OCI-M2 (cell line): ENCODE measurements around the gene SELE.
"Not testable (repeated sequence)": the region's sequence is repeated elsewhere in the genome, so short reads cannot be mapped to it uniquely, and the experiment has no call there.

Source experiments
- DNase-seq: peaks from one replicate; lab custom pipeline; 2025; ENCODE audit not compliant: unreplicated experiment; lab: John Stamatoyannopoulos, UW

Gene SELE

GRCh38 chr1:169683661-169684060 lies 50.2 kb downstream of the SELE start:
- no peak for DNase-seq

GRCh38 chr1:169683168-169683567 lies 50.7 kb downstream of the SELE start:
- not testable (repeated sequence) for DNase-seq

- no peak for DNase-seq
Measured at GRCh38 chr1:169682071-169682470, 51.8 kb downstream of the SELE start.

DNA sequence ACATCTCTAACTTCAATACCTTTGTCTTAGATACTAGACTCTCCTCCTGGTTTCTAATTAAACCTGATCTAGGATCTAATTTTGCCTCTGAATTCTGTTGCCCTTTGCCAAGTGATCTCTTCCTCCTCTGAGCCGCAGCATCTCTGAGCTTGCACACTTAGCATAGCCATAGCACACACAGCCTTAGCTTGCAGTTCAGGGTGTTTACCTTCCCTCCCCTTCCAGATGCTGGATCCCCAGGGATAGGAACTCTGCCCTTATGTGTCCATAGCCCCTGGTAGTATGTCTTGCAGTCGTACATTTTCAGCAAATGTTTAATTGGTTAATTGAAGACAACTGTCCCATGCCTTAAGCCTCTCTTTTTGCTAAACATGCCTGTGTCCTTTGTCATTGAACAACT lies 52.7 kb downstream of the SELE start:
- no peak for DNase-seq

GRCh38 chr1:169680377-169681019 lies 53.4 kb downstream of the SELE start:
- DNase-seq, result no peak

DNA sequence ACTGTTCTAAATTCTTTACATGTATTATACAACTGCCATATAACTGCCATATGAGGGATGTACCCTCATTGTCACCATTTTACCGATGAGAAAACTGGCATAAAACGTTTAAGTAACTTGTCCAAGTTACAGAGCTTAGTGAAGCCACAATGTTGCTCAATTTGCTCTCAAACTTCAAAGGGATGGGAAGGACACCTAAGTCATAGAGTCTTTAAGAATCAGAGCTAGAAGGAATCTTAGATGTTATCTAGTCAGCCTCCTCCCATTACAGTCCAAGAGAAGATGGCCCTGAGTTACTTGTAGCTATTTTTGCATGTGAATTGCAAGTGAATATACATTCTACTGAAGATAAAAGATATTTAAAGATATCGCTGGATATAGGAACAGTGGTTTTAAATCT lies 54.2 kb downstream of the SELE start:
- DNase-seq, result no peak

GRCh38 chr1:169676001-169676400 lies 57.9 kb downstream of the SELE start:
- no peak for DNase-seq
